ENCODE results near the gene KCNIP1.

KCNIP1 gene

GRCh38 chr5:170511551-170512258 lies 7.9 kb downstream of the KCNIP1 start:
- Histone ChIP-seq H3K36me3 (ENCODE audit: control insufficient read depth in 1 of 2, insufficient read depth in 2 of 2, low read length in 2 of 2) (no peaks in the 10 kb centered on the region), H3K27me3 (ENCODE audit: insufficient read depth, low read length) (no peaks in the 10 kb centered on the region), H2BK5ac (ENCODE audit: low read depth, low read length, poor library complexity) (no peak overlapping the region), H3K27ac (ENCODE audit: low read depth, low read length) (no peak overlapping the region), H3K4ac (ENCODE audit: low read depth, low read length) (no peak overlapping the region), H3K14ac (ENCODE audit: low read length) (no peak overlapping the region), H3K4me2 (ENCODE audit: low read length) (no peak overlapping the region), H2BK12ac (ENCODE audit: low read length) (no peak overlapping the region), H2AK5ac (ENCODE audit: low read length) (no peak overlapping the region), H3K4me3 (ENCODE audit: low read depth, low read length) (no peak overlapping the region), H3K4me1 (ENCODE audit: control insufficient read depth in 1 of 2, insufficient read depth in 2 of 2, low read length in 2 of 2) (peaks cover 7 to 10% of the 10 kb centered on the region in 2 experiments), H4K12ac (ENCODE audit: low read depth, low read length) (no peak overlapping the region), H4K91ac (ENCODE audit: low read depth, low read length) (no peak overlapping the region), H4K8ac (ENCODE audit: low read depth, low read length) (no peak overlapping the region), H3K9ac (ENCODE audit: low read length) (no peak overlapping the region), H3K18ac (ENCODE audit: low read length) (no peak overlapping the region), H3K23ac (ENCODE audit: low read length) (no peak overlapping the region), H2AFZ (ENCODE audit: insufficient read depth, low read length, poor library complexity) (no peak overlapping the region), H2BK120ac (ENCODE audit: insufficient read depth, low read length, poor library complexity) (no peak overlapping the region), H3K79me2 (ENCODE audit: control insufficient read depth, insufficient read depth, low read length, poor library complexity) (no peaks in the 10 kb centered on the region), H3K79me1 (ENCODE audit: low read length) (no peaks in the 10 kb centered on the region), H3K9me3 (ENCODE audit: insufficient read depth, low read depth, low read length) (no peaks in the 10 kb centered on the region)
- WGBS (ENCODE audit: extremely low coverage, insufficient coverage, insufficient read length), result no CpG with 5 or more reads among the region's 8 CpGs
- DNase-seq, result no peak

GRCh38 chr5:170513856-170514525 lies 10.2 kb downstream of the KCNIP1 start:
- H3K23ac ChIP-seq (ENCODE audit: low read length), result no peak overlapping the region
- H2BK12ac ChIP-seq (ENCODE audit: low read length), result no peak overlapping the region
- H4K12ac ChIP-seq (ENCODE audit: low read depth, low read length), result no peak overlapping the region
- H3K27me3 ChIP-seq (ENCODE audit: insufficient read depth, low read length), result no peaks in the 10 kb centered on the region
- H3K18ac ChIP-seq (ENCODE audit: low read length), result no peak overlapping the region
- H2AFZ ChIP-seq (ENCODE audit: insufficient read depth, low read length, poor library complexity), result no peak overlapping the region
- H3K27ac ChIP-seq (ENCODE audit: low read depth, low read length), result no peak overlapping the region
- H3K4ac ChIP-seq (ENCODE audit: low read depth, low read length), result no peak overlapping the region
- WGBS (ENCODE audit: extremely low coverage, insufficient coverage, insufficient read length), result no CpG with 5 or more reads among the region's 5 CpGs
- no peak overlapping the region for H3K14ac ChIP-seq (ENCODE audit: low read length)
- H3K9ac ChIP-seq (ENCODE audit: low read length), result no peak overlapping the region
- no peaks in the 10 kb centered on the region for H3K79me2 ChIP-seq (ENCODE audit: control insufficient read depth, insufficient read depth, low read length, poor library complexity)
- H2BK120ac ChIP-seq (ENCODE audit: insufficient read depth, low read length, poor library complexity), result no peak overlapping the region
- no peak overlapping the region for H2AK5ac ChIP-seq (ENCODE audit: low read length)
- no peak overlapping the region for H3K4me3 ChIP-seq (ENCODE audit: low read depth, low read length)
- H3K4me2 ChIP-seq (ENCODE audit: low read length), result no peak overlapping the region
- H3K36me3 ChIP-seq (ENCODE audit: control insufficient read depth in 1 of 2, insufficient read depth in 2 of 2, low read length in 2 of 2), result no peaks in the 10 kb centered on the region
- H3K79me1 ChIP-seq (ENCODE audit: low read length), result no peaks in the 10 kb centered on the region
- no peak overlapping the region for H4K8ac ChIP-seq (ENCODE audit: low read depth, low read length)
- no peaks in the 10 kb centered on the region for H3K9me3 ChIP-seq (ENCODE audit: insufficient read depth, low read depth, low read length)
- peaks cover 0 to 2% of the 10 kb centered on the region in 2 experiments for H3K4me1 ChIP-seq (ENCODE audit: control insufficient read depth in 1 of 2, insufficient read depth in 2 of 2, low read length in 2 of 2)
- DNase-seq, result no peak
- H4K91ac ChIP-seq (ENCODE audit: low read depth, low read length), result no peak overlapping the region
- H2BK5ac ChIP-seq (ENCODE audit: low read depth, low read length, poor library complexity), result no peak overlapping the region

GRCh38 chr5:170517411-170517810 lies 13.6 kb downstream of the KCNIP1 start:
- WGBS (ENCODE audit: extremely low coverage, insufficient coverage, insufficient read length), result no CpG with 5 or more reads among the region's 2 CpGs
- no peak for DNase-seq
- no peak overlapping the region for H3K18ac ChIP-seq (ENCODE audit: low read length)
- H3K9ac ChIP-seq (ENCODE audit: low read length), result no peak overlapping the region
- H2BK12ac ChIP-seq (ENCODE audit: low read length), result no peak overlapping the region
- H4K12ac ChIP-seq (ENCODE audit: low read depth, low read length), result no peak overlapping the region
- no peaks in the 10 kb centered on the region for H3K36me3 ChIP-seq (ENCODE audit: control insufficient read depth in 1 of 2, insufficient read depth in 2 of 2, low read length in 2 of 2)
- H3K4ac ChIP-seq (ENCODE audit: low read depth, low read length), result no peak overlapping the region
- H4K8ac ChIP-seq (ENCODE audit: low read depth, low read length), result no peak overlapping the region
- H2AFZ ChIP-seq (ENCODE audit: insufficient read depth, low read length, poor library complexity), result no peak overlapping the region
- H3K14ac ChIP-seq (ENCODE audit: low read length), result no peak overlapping the region
- no peak overlapping the region for H3K4me2 ChIP-seq (ENCODE audit: low read length)
- no peak overlapping the region for H4K91ac ChIP-seq (ENCODE audit: low read depth, low read length)
- no peak overlapping the region for H2BK120ac ChIP-seq (ENCODE audit: insufficient read depth, low read length, poor library complexity)
- no peak overlapping the region for H3K27ac ChIP-seq (ENCODE audit: low read depth, low read length)
- H3K9me3 ChIP-seq (ENCODE audit: insufficient read depth, low read depth, low read length), result no peaks in the 10 kb centered on the region
- H3K23ac ChIP-seq (ENCODE audit: low read length), result no peak overlapping the region
- no peak overlapping the region for H2AK5ac ChIP-seq (ENCODE audit: low read length)
- no peak overlapping the region for H3K4me3 ChIP-seq (ENCODE audit: low read depth, low read length)
- H3K4me1 ChIP-seq (ENCODE audit: control insufficient read depth in 1 of 2, insufficient read depth in 2 of 2, low read length in 2 of 2), result no peaks in the 10 kb centered on the region
- H3K27me3 ChIP-seq (ENCODE audit: insufficient read depth, low read length), result no peaks in the 10 kb centered on the region
- H3K79me2 ChIP-seq (ENCODE audit: control insufficient read depth, insufficient read depth, low read length, poor library complexity), result no peaks in the 10 kb centered on the region
- no peak overlapping the region for H2BK5ac ChIP-seq (ENCODE audit: low read depth, low read length, poor library complexity)
- H3K79me1 ChIP-seq (ENCODE audit: low read length), result no peaks in the 10 kb centered on the region

- Histone ChIP-seq H2BK120ac (ENCODE audit: insufficient read depth, low read length, poor library complexity) (no peak overlapping the region), H3K23ac (ENCODE audit: low read length) (no peak overlapping the region), H3K79me2 (ENCODE audit: control insufficient read depth, insufficient read depth, low read length, poor library complexity) (no peaks in the 10 kb centered on the region), H3K4me1 (ENCODE audit: control insufficient read depth in 1 of 2, insufficient read depth in 2 of 2, low read length in 2 of 2) (no peaks in the 10 kb centered on the region), H4K8ac (ENCODE audit: low read depth, low read length) (no peak overlapping the region), H3K14ac (ENCODE audit: low read length) (no peak overlapping the region), H4K12ac (ENCODE audit: low read depth, low read length) (no peak overlapping the region), H2BK12ac (ENCODE audit: low read length) (no peak overlapping the region), H3K4ac (ENCODE audit: low read depth, low read length) (no peak overlapping the region), H3K9ac (ENCODE audit: low read length) (no peak overlapping the region), H3K27ac (ENCODE audit: low read depth, low read length) (no peak overlapping the region), H2AFZ (ENCODE audit: insufficient read depth, low read length, poor library complexity) (no peak overlapping the region), H3K18ac (ENCODE audit: low read length) (no peak overlapping the region), H4K91ac (ENCODE audit: low read depth, low read length) (no peak overlapping the region), H3K27me3 (ENCODE audit: insufficient read depth, low read length) (no peaks in the 10 kb centered on the region), H3K4me2 (ENCODE audit: low read length) (no peak overlapping the region), H2AK5ac (ENCODE audit: low read length) (no peak overlapping the region), H3K36me3 (ENCODE audit: control insufficient read depth in 1 of 2, insufficient read depth in 2 of 2, low read length in 2 of 2) (no peaks in the 10 kb centered on the region), H2BK5ac (ENCODE audit: low read depth, low read length, poor library complexity) (no peak overlapping the region), H3K4me3 (ENCODE audit: low read depth, low read length) (no peak overlapping the region), H3K79me1 (ENCODE audit: low read length) (no peaks in the 10 kb centered on the region), H3K9me3 (ENCODE audit: insufficient read depth, low read depth, low read length) (no peaks in the 10 kb centered on the region)
- WGBS (ENCODE audit: extremely low coverage, insufficient coverage, insufficient read length), result no CpG with 5 or more reads among the region's 5 CpGs
- no peak for DNase-seq
These were observed 14.5 kb downstream of the KCNIP1 start for GRCh38 chr5:170518277-170518676.

Measured in trophoblast cell (in vitro differentiated cells and primary cell).